ENCODE measurements around the gene EEF1AKMT2. TPM values are rescaled to one million over a fixed set of nuclear protein-coding genes. Genes with fewer than 3 reads are reported as not detected.

Gene EEF1AKMT2
- total RNA-seq (ENCODE audit: unreplicated experiment): 18.4 TPM
- long read RNA-seq, partial matches to known transcripts: 0 of 9 reads
- long read RNA-seq, other reads (novel, unspliced or antisense): 3 of 9 reads

DNA sequence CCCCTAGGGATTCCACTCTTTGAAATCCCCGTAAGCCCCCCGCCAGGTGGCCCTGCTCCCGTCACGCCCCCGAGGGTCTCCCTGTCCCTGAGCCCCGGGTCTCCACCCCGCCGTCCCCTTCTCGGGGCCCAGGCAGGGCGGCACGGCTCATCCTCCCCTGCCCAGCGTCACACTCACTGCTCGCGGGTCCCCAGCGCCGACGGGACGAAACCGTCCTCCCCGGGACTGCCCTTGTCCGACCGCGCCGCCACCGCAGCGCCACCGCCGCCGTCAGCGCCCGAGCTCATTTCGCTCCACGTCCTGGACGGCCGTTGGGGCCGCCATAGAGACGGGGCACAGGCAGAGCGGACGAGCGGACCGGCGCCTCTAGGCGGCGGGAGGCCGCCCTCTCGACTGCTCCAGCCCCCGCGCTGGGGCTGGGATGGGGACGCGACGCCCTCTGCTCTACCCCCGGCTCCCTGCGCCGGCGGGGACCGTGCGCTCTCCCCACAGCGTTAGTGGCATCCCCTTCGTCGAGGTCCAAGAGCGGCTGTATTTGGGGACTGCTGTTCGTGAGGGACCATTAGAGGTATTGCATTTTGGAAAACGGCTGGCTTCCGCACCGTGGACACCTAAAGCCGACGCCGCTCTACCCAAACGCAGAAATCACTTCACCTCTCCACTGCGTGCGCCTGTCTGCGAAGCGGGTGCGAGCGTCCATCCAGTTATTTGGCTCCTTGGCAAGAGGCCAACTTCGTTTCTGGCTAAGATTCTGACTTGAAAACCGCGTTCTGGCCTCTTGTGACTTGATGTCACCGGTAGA is at the start of gene EEF1AKMT2:
EEF1AKMT2 (minus strand) TSS at position 341 of the 802 bp plus-strand sequence; CDS start at position 287, 54 bp downstream.
- peak within 1 kb of the TSS; percentile 91 for H3K27ac Mint-ChIP-seq (ENCODE audit: unreplicated experiment)
- TF ChIP-seq, protein P1, sequence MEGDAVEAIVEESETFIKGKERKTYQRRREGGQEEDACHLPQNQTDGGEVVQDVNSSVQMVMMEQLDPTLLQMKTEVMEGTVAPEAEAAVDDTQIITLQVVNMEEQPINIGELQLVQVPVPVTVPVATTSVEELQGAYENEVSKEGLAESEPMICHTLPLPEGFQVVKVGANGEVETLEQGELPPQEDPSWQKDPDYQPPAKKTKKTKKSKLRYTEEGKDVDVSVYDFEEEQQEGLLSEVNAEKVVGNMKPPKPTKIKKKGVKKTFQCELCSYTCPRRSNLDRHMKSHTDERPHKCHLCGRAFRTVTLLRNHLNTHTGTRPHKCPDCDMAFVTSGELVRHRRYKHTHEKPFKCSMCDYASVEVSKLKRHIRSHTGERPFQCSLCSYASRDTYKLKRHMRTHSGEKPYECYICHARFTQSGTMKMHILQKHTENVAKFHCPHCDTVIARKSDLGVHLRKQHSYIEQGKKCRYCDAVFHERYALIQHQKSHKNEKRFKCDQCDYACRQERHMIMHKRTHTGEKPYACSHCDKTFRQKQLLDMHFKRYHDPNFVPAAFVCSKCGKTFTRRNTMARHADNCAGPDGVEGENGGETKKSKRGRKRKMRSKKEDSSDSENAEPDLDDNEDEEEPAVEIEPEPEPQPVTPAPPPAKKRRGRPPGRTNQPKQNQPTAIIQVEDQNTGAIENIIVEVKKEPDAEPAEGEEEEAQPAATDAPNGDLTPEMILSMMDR (IDR thresholded peaks at IDR 0.05; ENCODE audit: partially characterized antibody, unreplicated experiment): no peak
- H3K27me3 Mint-ChIP-seq (ENCODE audit: unreplicated experiment): peaks cover 9% of the 10 kb centered on the region
- peaks cover 2% of the 10 kb centered on the region for H3K4me1 Mint-ChIP-seq (ENCODE audit: low read depth, unreplicated experiment)
- H3K4me3 Mint-ChIP-seq (ENCODE audit: unreplicated experiment): peak within 1 kb of the TSS; percentile 87
- DNase-seq: peak; percentile 91
- H3K9me3 Mint-ChIP-seq (ENCODE audit: unreplicated experiment): peaks cover 4% of the 10 kb centered on the region
- H3K36me3 Mint-ChIP-seq (ENCODE audit: unreplicated experiment): no peaks in the 10 kb centered on the region

DNA sequence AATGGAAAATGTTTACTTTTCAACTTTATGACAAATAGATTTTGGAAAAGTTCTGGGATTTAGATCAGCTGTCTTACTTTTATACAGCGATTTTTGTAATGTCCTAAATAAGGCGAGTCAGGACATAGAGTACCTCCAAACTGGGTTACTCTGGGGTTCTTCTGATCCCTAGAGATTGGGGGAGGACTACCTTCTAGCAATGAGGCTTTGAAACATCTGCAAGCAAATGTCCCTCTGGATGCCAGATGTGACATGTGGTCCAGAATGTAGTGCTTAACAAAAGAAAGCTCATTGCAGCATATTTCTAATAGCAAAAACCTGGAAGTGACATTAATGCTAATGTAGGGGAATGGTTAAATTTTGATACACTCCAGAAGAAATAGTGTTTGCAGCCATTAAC is 46.0 kb upstream of the EEF1AKMT2 start:
- Mint-ChIP-seq H3K27ac (ENCODE audit: unreplicated experiment) (no peak overlapping the region), H3K4me3 (ENCODE audit: unreplicated experiment) (no peak overlapping the region), H3K36me3 (ENCODE audit: unreplicated experiment) (no peaks in the 10 kb centered on the region), H3K27me3 (ENCODE audit: unreplicated experiment) (peaks cover 3% of the 10 kb centered on the region), H3K9me3 (ENCODE audit: unreplicated experiment) (no peaks in the 10 kb centered on the region), H3K4me1 (ENCODE audit: low read depth, unreplicated experiment) (no peaks in the 10 kb centered on the region)
- DNase-seq: no peak
- TF ChIP-seq, protein P1 (IDR thresholded peaks at IDR 0.05; ENCODE audit: partially characterized antibody, unreplicated experiment): no peak

DNA sequence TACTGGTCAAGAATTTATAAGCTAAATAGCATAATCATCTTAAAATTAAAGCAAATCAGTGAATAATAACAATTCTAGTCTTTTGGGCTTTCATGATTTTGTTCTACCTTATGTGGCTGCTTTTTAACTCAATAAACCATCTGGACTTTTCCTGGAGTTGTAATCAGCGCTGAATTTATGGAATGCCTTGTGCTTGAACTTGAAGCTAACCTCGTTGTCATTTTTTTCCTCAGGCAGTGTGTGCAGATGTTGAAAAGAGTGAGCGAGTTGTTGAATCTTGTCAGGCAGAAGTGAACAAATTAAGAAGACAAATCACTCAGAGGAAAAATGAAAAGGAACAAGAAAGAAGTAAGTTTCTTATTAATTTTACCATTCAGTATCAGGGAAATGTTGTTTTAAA is 39.4 kb upstream of the EEF1AKMT2 start:
- TF ChIP-seq, protein P1 (IDR thresholded peaks at IDR 0.05; ENCODE audit: partially characterized antibody, unreplicated experiment): no peak
- Mint-ChIP-seq H3K4me3 (ENCODE audit: unreplicated experiment) (no peak overlapping the region), H3K4me1 (ENCODE audit: low read depth, unreplicated experiment) (no peaks in the 10 kb centered on the region), H3K9me3 (ENCODE audit: unreplicated experiment) (no peaks in the 10 kb centered on the region), H3K27me3 (ENCODE audit: unreplicated experiment) (no peaks in the 10 kb centered on the region), H3K36me3 (ENCODE audit: unreplicated experiment) (no peaks in the 10 kb centered on the region), H3K27ac (ENCODE audit: unreplicated experiment) (peak overlapping the region; percentile 43)
- DNase-seq: no peak

DNA sequence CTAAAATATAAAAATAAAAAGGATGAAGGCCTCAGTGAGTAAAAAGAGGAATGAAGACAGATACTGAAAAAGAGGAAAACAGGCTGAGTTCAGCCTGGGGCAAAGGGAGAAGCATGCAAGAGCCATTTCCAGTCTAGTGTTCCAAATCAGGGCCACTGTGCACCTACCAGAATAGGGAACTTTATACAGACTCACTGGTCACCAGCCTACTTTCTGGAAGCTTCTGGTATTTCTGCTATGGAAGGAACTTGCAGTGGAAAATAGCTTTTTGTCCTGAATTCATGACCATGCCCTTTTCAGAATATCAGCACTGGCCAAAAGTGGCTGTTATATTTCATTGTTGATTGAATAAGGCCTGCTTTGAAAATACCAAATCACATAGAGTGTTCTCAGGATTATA is 38.8 kb upstream of the EEF1AKMT2 start:
- Mint-ChIP-seq H3K4me3 (ENCODE audit: unreplicated experiment) (no peak overlapping the region), H3K27me3 (ENCODE audit: unreplicated experiment) (no peaks in the 10 kb centered on the region), H3K4me1 (ENCODE audit: low read depth, unreplicated experiment) (no peaks in the 10 kb centered on the region), H3K27ac (ENCODE audit: unreplicated experiment) (no peak overlapping the region), H3K36me3 (ENCODE audit: unreplicated experiment) (no peaks in the 10 kb centered on the region), H3K9me3 (ENCODE audit: unreplicated experiment) (no peaks in the 10 kb centered on the region)
- DNase-seq: no peak
- TF ChIP-seq, protein P1 (IDR thresholded peaks at IDR 0.05; ENCODE audit: partially characterized antibody, unreplicated experiment): no peak

DNA sequence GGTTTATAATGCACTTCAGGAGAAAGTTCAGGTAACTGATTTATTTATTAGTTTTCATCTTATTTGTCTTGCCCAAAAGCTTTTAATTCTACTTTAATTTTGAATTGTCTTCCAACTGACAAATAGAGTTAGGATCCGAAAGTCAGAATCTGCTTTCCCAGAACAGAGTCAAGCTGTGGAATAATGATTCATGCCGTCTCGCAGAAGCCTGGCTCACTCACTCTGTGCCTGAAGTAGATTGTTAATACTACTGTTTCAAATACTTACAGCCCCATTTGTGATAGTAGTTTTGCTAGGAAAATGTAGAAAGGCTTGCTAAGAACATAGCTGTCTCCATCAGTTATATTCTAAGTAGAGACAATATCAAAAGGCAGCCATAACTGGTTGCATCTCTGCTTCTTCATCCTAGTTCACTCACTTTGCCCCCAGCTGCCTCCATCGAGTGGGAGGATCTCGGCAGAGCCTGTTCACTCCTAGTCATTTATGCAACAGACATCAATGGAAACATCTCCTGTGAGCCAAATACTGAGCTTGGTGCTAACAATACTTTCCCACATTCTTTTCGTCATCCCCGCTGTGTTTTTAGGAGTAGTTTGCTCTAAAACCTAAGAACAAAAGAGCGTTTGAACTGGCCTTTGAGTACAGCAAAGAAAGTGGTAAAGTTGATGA is 37.9 kb upstream of the EEF1AKMT2 start:
- H3K27me3 Mint-ChIP-seq (ENCODE audit: unreplicated experiment): no peaks in the 10 kb centered on the region
- TF ChIP-seq, protein P1 (IDR thresholded peaks at IDR 0.05; ENCODE audit: partially characterized antibody, unreplicated experiment): no peak
- H3K4me3 Mint-ChIP-seq (ENCODE audit: unreplicated experiment): no peak overlapping the region
- no peaks in the 10 kb centered on the region for H3K9me3 Mint-ChIP-seq (ENCODE audit: unreplicated experiment)
- H3K27ac Mint-ChIP-seq (ENCODE audit: unreplicated experiment): no peak overlapping the region
- no peaks in the 10 kb centered on the region for H3K36me3 Mint-ChIP-seq (ENCODE audit: unreplicated experiment)
- no peak for DNase-seq
- no peaks in the 10 kb centered on the region for H3K4me1 Mint-ChIP-seq (ENCODE audit: low read depth, unreplicated experiment)
